A549 (cell line): ENCODE results near the gene DEPDC1B. TPM values are rescaled to one million over a fixed set of nuclear protein-coding genes. Genes with fewer than 3 reads are reported as not detected.

ENCODE experiments used
- ATAC-seq, 2 experiments: fragments of 200-7000 bp in 1 of 2; fragments of >200 bp in 1 of 2; cut with Nextera tagmentation in 1 of 2; cut with Tn5 transposase in 1 of 2; 3 replicates each; pipeline versions ENCODE4 v1.8.0 to v1.9.1; 2018 to 2020; ENCODE audit warnings: mild to moderate bottlenecking in 1 of 2, moderate library complexity in 1 of 2
- CTCF ChIA-PET: fragments of 300-600 bp; sonication (Branson Sonifier 250); formaldehyde crosslinking; extraction: SDS; loops from one replicate; lab custom pipeline; 2021; ENCODE audit warnings: antibody characterized with exemption, inconsistent platforms; lab: Yijun Ruan, JAX
- POLR2A ChIA-PET: fragments of 350-600 bp; formaldehyde crosslinking; extraction: SDS; loops from one replicate; lab custom pipeline; 2021; ENCODE audit warnings: antibody characterized with exemption, inconsistent platforms; lab: Yijun Ruan, JAX
- DNase-seq, 2 experiments: peaks; one replicate each; pipeline versions ENCODE4 v3.0.0 to v3.0.0-alpha.2; 2011 to 2016; ENCODE audit warnings: low read depth in 1 of 2, low spot score in 1 of 2
- FAIRE-seq: peaks from 2 replicates; lab custom pipeline; 2011; peaks lifted over from hg19 to GRCh38; lab: Jason Lieb, UNC
- H3K27ac ChIP-seq, 2 experiments: fragments of >200 bp; sonication (Bioruptor Twin); formaldehyde crosslinking; 3 replicates each; pipeline ENCODE4 v1.5.1; 2016 to 2017
- H3K4me1 ChIP-seq: fragments of >200 bp; sonication (Bioruptor Twin); formaldehyde crosslinking; 3 replicates; pipeline ENCODE4 v1.6.1; 2016
- H3K4me2 ChIP-seq: fragments of >200 bp; sonication (Bioruptor Twin); formaldehyde crosslinking; 3 replicates; pipeline ENCODE4 v1.6.1; 2016
- H3K4me3 ChIP-seq: fragments of >200 bp; sonication (Bioruptor Twin); formaldehyde crosslinking; 3 replicates; pipeline ENCODE4 v1.5.1; 2016
- H3K9me3 ChIP-seq: fragments of >200 bp; sonication (Bioruptor Twin); formaldehyde crosslinking; 3 replicates; pipeline ENCODE4 v1.6.1; 2016
- BHLHE40 ChIP-seq: IDR thresholded peaks from 2 replicates; pipeline ENCODE4 v1.6.1; 2012; ENCODE audit warnings: low read depth, low read length, inconsistent platforms
- CBX2 ChIP-seq: fragments of 200-600 bp; sonication (generic); IDR thresholded peaks from 2 replicates; pipeline ENCODE4 v1.6.1; 2016; ENCODE audit warnings: low read depth, mild to moderate bottlenecking, borderline replicate concordance
- CHD2 ChIP-seq: fragments of 150-350 bp; IDR thresholded peaks from 2 replicates; pipeline ENCODE4 v1.6.1; 2014; ENCODE audit warnings: low read length; ENCODE audit not compliant: partially characterized antibody
- CHD4 ChIP-seq: fragments of 200-600 bp; sonication (generic); IDR thresholded peaks from 2 replicates; pipeline ENCODE4 v1.6.1; 2016; ENCODE audit warnings: antibody characterized with exemption, mild to moderate bottlenecking, borderline replicate concordance
- EHF ChIP-seq: fragments of 250-450 bp; sonication (Bioruptor Pico); IDR thresholded peaks from 2 replicates; pipeline ENCODE4 v1.5.0; 2020; ENCODE audit warnings: mild to moderate bottlenecking
- FOSB ChIP-seq: fragments of 250-450 bp; sonication (Bioruptor Pico); IDR thresholded peaks from 2 replicates; pipeline ENCODE4 v1.5.0; 2020; ENCODE audit warnings: mild to moderate bottlenecking, moderate library complexity
- FOSL2 ChIP-seq, 2 experiments: fragments of 450-650 bp in 1 of 2; fragments of >200 bp in 1 of 2; sonication (Bioruptor Twin) in 1 of 2; formaldehyde crosslinking; IDR thresholded peaks; 2 replicates each; pipeline versions ENCODE4 v1.5.0 to v1.6.1; 2016 to 2020; ENCODE audit warnings: mild to moderate bottlenecking in 1 of 2, moderate library complexity in 1 of 2
- FOXS1 ChIP-seq: fragments of 250-450 bp; sonication (Bioruptor Pico); IDR thresholded peaks from 2 replicates; pipeline ENCODE4 v1.5.0; 2020; ENCODE audit warnings: mild to moderate bottlenecking, moderate library complexity
- GATA3 ChIP-seq: IDR thresholded peaks from 2 replicates; pipeline ENCODE4 v1.6.1; 2012; ENCODE audit warnings: borderline replicate concordance
- HEYL ChIP-seq: fragments of 250-450 bp; sonication (Bioruptor Pico); IDR thresholded peaks from 2 replicates; pipeline ENCODE4 v1.8.0; 2021; ENCODE audit warnings: mild to moderate bottlenecking, moderate library complexity
- KDM1A ChIP-seq: fragments of 200-600 bp; sonication (generic); IDR thresholded peaks from 2 replicates; pipeline ENCODE4 v1.6.1; 2016; ENCODE audit warnings: low read depth, mild to moderate bottlenecking
- NR3C1 ChIP-seq: fragments of >200 bp; sonication (Bioruptor Twin); formaldehyde crosslinking; IDR thresholded peaks from 3 replicates; pipeline ENCODE4 v1.6.1; 2017
- PHF8 ChIP-seq: fragments of 200-600 bp; sonication (generic); IDR thresholded peaks from 2 replicates; pipeline ENCODE4 v1.6.1; 2016; ENCODE audit warnings: low read depth, mild to moderate bottlenecking, antibody characterized with exemption, moderate library complexity, borderline replicate concordance
- POLR2AphosphoS2 ChIP-seq: conservative IDR thresholded peaks from 2 replicates; pipeline ENCODE4 v1.6.1; 2012; ENCODE audit warnings: low read length, improper control_type of control experiment, inconsistent platforms
- RCOR1 ChIP-seq: fragments of 150-350 bp; IDR thresholded peaks from 2 replicates; pipeline ENCODE4 v1.6.1; 2014; ENCODE audit warnings: antibody characterized with exemption, low read length, low read depth
- RNF2 ChIP-seq: fragments of 200-600 bp; sonication (generic); IDR thresholded peaks from 2 replicates; pipeline ENCODE4 v1.6.1; 2016; ENCODE audit warnings: low read depth, mild to moderate bottlenecking, antibody characterized with exemption, moderate library complexity, borderline replicate concordance
- SREBF2 ChIP-seq: fragments of 450-650 bp; IDR thresholded peaks from 2 replicates; pipeline ENCODE4 v1.6.1; 2014; ENCODE audit warnings: mild to moderate bottlenecking, moderate library complexity
- ZFP36 ChIP-seq: fragments of 450-650 bp; IDR thresholded peaks from 2 replicates; pipeline ENCODE4 v1.6.1; 2014; ENCODE audit warnings: borderline replicate concordance; ENCODE audit not compliant: partially characterized antibody
- ZSCAN20 ChIP-seq: fragments of 250-450 bp; sonication (Bioruptor Pico); IDR thresholded peaks from 2 replicates; pipeline ENCODE4 v1.8.0; 2022; ENCODE audit warnings: mild to moderate bottlenecking, moderate library complexity
- WGBS: methylation state at CpG from one replicate; pipeline ENCODE4 v1.1.6; 2017; ENCODE audit errors: missing lambda C conversion rate; 5-methylcytosine and 5-hydroxymethylcytosine counted together
- polyA plus RNA-seq, 4 experiments: library from polyadenylated mRNA; depleted of rRNA in 3 of 4; stranded (reverse); fragments of >200 nt; fragmentation: RNase III in 1 of 4; extraction: RNeasy Plus Mini Kit Qiagen cat#74134 plus additional on column Dnase treatment in 1 of 4; gene quantifications; 2 replicates in 3 of 4; 3 replicates in 1 of 4; pipeline ENCODE4 v1.2.3, GENCODE V29; 2011 to 2017
- TF ChIP-seq, protein P1 (sequence below): fragments of >200 bp; sonication (Bioruptor Twin); formaldehyde crosslinking; IDR thresholded peaks from 2 replicates; pipeline ENCODE4 v1.6.1; 2016
- TF ChIP-seq, protein P2 (sequence below): fragments of >200 bp; sonication (Bioruptor Twin); formaldehyde crosslinking; IDR thresholded peaks from 3 replicates; pipeline ENCODE4 v1.5.1; 2016
- TF ChIP-seq, protein P3 (sequence below): IDR thresholded peaks from 2 replicates; pipeline ENCODE4 v1.6.1; 2012
- TF ChIP-seq, protein P4 (sequence below): IDR thresholded peaks from 2 replicates; pipeline ENCODE4 v1.6.1; 2012
- TF ChIP-seq, protein P5 (sequence below): fragments of 250-450 bp; sonication (Bioruptor Pico); IDR thresholded peaks from 2 replicates; pipeline ENCODE4 v1.5.0; 2020; ENCODE audit warnings: low read depth, mild to moderate bottlenecking, moderate library complexity
- TF ChIP-seq, protein P6 (sequence below): fragments of 150-350 bp; IDR thresholded peaks from 2 replicates; pipeline ENCODE4 v1.6.1; 2014; ENCODE audit warnings: low read depth, mild to moderate bottlenecking, low read length
- TF ChIP-seq, protein P7 (sequence below): IDR thresholded peaks from 2 replicates; pipeline ENCODE4 v1.6.1; 2012; ENCODE audit warnings: low read depth, borderline replicate concordance

DEPDC1B gene
- polyA plus RNA-seq, 2 of the 4 experiments (the other 2 are of a cell fraction) = 17.4 to 34.8 TPM

DNA sequence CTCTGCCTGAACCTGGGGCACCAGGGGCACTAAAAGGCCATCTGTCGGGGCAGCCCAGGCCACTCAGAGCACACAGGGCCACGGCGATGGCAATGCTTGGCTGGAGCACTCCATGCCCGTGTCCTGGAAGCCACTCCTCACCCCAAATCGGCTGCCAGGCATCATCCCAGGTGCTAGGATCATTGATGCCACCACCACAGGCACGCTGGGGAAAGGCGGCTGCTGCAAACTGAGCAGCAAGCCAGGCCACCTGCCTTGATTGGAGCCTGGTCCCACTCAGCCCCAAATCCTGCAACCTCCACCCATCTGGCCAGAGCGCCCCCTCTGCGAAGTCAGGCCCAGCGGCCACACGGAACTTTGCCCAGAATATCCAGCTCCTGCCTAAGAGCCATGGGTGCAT is 67.8 kb downstream of the DEPDC1B start:
- H3K4me2 ChIP-seq = no peak overlapping the region
- no peaks in the 10 kb centered on the region for H3K4me1 ChIP-seq
- ChIA-PET CTCF (no interaction called here), POLR2A (no interaction called here)
- DNase-seq (no peak), FAIRE-seq (no peak), ATAC-seq (no peak)
- TF ChIP-seq ZFP36 = no peak
- TF ChIP-seq, protein P1, sequence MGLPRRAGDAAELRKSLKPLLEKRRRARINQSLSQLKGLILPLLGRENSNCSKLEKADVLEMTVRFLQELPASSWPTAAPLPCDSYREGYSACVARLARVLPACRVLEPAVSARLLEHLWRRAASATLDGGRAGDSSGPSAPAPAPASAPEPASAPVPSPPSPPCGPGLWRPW = no peak
- no peak for TF ChIP-seq RCOR1
- TF ChIP-seq, protein P2, sequence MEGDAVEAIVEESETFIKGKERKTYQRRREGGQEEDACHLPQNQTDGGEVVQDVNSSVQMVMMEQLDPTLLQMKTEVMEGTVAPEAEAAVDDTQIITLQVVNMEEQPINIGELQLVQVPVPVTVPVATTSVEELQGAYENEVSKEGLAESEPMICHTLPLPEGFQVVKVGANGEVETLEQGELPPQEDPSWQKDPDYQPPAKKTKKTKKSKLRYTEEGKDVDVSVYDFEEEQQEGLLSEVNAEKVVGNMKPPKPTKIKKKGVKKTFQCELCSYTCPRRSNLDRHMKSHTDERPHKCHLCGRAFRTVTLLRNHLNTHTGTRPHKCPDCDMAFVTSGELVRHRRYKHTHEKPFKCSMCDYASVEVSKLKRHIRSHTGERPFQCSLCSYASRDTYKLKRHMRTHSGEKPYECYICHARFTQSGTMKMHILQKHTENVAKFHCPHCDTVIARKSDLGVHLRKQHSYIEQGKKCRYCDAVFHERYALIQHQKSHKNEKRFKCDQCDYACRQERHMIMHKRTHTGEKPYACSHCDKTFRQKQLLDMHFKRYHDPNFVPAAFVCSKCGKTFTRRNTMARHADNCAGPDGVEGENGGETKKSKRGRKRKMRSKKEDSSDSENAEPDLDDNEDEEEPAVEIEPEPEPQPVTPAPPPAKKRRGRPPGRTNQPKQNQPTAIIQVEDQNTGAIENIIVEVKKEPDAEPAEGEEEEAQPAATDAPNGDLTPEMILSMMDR = no peak
- TF ChIP-seq, protein P3, sequence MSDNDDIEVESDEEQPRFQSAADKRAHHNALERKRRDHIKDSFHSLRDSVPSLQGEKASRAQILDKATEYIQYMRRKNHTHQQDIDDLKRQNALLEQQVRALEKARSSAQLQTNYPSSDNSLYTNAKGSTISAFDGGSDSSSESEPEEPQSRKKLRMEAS = no peak
- TF ChIP-seq BHLHE40 = no peak
- TF ChIP-seq RNF2 = no peak
- no peak for TF ChIP-seq FOSB (CRISPR knock-in tag)
- TF ChIP-seq EHF (CRISPR knock-in tag) = no peak
- TF ChIP-seq PHF8 = no peak
- TF ChIP-seq FOXS1 (CRISPR knock-in tag) = no peak
- TF ChIP-seq SREBF2 = no peak
- TF ChIP-seq GATA3 = no peak
- no peak for TF ChIP-seq CBX2
- no peak for TF ChIP-seq CHD2
- TF ChIP-seq, protein P4, sequence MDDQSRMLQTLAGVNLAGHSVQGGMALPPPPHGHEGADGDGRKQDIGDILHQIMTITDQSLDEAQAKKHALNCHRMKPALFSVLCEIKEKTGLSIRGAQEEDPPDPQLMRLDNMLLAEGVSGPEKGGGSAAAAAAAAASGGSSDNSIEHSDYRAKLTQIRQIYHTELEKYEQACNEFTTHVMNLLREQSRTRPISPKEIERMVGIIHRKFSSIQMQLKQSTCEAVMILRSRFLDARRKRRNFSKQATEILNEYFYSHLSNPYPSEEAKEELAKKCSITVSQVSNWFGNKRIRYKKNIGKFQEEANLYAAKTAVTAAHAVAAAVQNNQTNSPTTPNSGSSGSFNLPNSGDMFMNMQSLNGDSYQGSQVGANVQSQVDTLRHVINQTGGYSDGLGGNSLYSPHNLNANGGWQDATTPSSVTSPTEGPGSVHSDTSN = no peak
- no peak overlapping the region for H3K27ac ChIP-seq
- 91% methylated on average over 8 of the region's 11 CpGs for WGBS
- peaks cover 18% of the 10 kb centered on the region for H3K9me3 ChIP-seq
- no peak overlapping the region for H3K4me3 ChIP-seq

DNA sequence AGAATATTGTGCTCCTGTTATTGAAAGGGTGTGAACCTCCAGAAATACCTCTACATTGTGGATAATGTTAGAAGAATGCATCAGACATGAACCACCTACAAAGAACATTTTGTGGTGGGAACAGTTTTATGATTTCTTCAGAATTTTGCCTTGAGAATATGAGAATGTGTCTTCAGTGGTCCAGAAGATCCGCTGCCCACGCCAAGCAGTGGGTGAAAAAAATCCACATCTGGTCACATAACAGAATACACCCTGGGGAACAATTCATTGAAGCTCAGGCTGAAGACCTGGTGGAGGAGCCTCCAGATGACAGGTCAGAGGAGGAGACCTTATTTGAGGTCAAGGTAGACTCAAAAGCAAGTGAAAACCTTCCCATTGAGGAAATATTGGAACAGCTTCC is 69.1 kb downstream of the DEPDC1B start:
- Histone ChIP-seq H3K4me1 (no peaks in the 10 kb centered on the region), H3K4me3 (no peak overlapping the region), H3K27ac (no peak overlapping the region), H3K9me3 (peaks cover 9% of the 10 kb centered on the region; the same call in 2 of the 3 replicates), H3K4me2 (no peak overlapping the region)
- no peak for ATAC-seq
- TF ChIP-seq, protein P5, sequence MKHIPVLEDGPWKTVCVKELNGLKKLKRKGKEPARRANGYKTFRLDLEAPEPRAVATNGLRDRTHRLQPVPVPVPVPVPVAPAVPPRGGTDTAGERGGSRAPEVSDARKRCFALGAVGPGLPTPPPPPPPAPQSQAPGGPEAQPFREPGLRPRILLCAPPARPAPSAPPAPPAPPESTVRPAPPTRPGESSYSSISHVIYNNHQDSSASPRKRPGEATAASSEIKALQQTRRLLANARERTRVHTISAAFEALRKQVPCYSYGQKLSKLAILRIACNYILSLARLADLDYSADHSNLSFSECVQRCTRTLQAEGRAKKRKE = no peak
- no peak for TF ChIP-seq SREBF2
- TF ChIP-seq PHF8 = no peak
- no peak for TF ChIP-seq HEYL (CRISPR knock-in tag)
- TF ChIP-seq CHD4 = no peak
- no peak for TF ChIP-seq ZSCAN20
- TF ChIP-seq, protein P3 = no peak
- no peak for TF ChIP-seq FOSB (CRISPR knock-in tag)
- TF ChIP-seq, protein P6, sequence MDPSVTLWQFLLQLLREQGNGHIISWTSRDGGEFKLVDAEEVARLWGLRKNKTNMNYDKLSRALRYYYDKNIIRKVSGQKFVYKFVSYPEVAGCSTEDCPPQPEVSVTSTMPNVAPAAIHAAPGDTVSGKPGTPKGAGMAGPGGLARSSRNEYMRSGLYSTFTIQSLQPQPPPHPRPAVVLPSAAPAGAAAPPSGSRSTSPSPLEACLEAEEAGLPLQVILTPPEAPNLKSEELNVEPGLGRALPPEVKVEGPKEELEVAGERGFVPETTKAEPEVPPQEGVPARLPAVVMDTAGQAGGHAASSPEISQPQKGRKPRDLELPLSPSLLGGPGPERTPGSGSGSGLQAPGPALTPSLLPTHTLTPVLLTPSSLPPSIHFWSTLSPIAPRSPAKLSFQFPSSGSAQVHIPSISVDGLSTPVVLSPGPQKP = no peak
- TF ChIP-seq FOSL2 (IDR thresholded peaks at IDR 0.05) = no peak
- no peak for TF ChIP-seq FOSL2 (CRISPR knock-in tag; IDR thresholded peaks at IDR 0.05)
- no peak for TF ChIP-seq FOXS1 (CRISPR knock-in tag)
- TF ChIP-seq, protein P4 = no peak
- TF ChIP-seq, protein P7, sequence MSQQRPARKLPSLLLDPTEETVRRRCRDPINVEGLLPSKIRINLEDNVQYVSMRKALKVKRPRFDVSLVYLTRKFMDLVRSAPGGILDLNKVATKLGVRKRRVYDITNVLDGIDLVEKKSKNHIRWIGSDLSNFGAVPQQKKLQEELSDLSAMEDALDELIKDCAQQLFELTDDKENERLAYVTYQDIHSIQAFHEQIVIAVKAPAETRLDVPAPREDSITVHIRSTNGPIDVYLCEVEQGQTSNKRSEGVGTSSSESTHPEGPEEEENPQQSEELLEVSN = no peak
- no peak for TF ChIP-seq POLR2AphosphoS2
- no peak for TF ChIP-seq KDM1A
- TF ChIP-seq NR3C1 = no peak
- FAIRE-seq = no peak
- no peak for DNase-seq
- ChIA-PET POLR2A (no interaction called here), CTCF (interaction anchor here (0.7 to 1.1 kb wide), 3 partner anchors 47 to 821 kb away, joined by 3 read pairs; partner anchors contain the start of gene DEPDC1B)
- WGBS = 97% methylated on average over 2 of the region's 2 CpGs
